HCT116 (cell line): ENCODE data around the gene CELF1.

Source experiments
- EZH2 ChIP-seq: fragments of 200-600 bp; sonication (generic); IDR thresholded peaks from 2 replicates; pipeline ENCODE4 v1.6.1; 2017; ENCODE audit warnings: antibody characterized with exemption, mixed run types
- POLR2A ChIP-seq: IDR thresholded peaks from 2 replicates; pipeline ENCODE4 v1.7.0; 2011; ENCODE audit warnings: borderline replicate concordance; ENCODE audit not compliant: insufficient read depth, insufficient read length; ENCODE audit errors: extremely low read depth
- POLR2AphosphoS5 ChIP-seq: IDR thresholded peaks from 2 replicates; pipeline ENCODE4 v1.6.1; 2011; ENCODE audit warnings: mild to moderate bottlenecking, low read depth, low read length, moderate library complexity
- TF ChIP-seq, protein P1 (sequence below), 3 experiments: fragments of 200-600 bp in 1 of 3; sonication (generic) in 1 of 3; IDR thresholded peaks in 2 of 3; conservative IDR thresholded peaks in 1 of 3; 2 replicates each; pipeline ENCODE4 v1.5.1; 2012 to 2017; ENCODE audit warnings: low read depth in 2 of 3, low read length in 2 of 3, antibody characterized with exemption in 1 of 3, borderline replicate concordance in 1 of 3, control low read depth in 1 of 3, mild to moderate bottlenecking in 1 of 3, mixed read lengths in 1 of 3, mixed run types in 1 of 3, moderate library complexity in 1 of 3; ENCODE audit not compliant: insufficient read depth in 1 of 3

DNA sequence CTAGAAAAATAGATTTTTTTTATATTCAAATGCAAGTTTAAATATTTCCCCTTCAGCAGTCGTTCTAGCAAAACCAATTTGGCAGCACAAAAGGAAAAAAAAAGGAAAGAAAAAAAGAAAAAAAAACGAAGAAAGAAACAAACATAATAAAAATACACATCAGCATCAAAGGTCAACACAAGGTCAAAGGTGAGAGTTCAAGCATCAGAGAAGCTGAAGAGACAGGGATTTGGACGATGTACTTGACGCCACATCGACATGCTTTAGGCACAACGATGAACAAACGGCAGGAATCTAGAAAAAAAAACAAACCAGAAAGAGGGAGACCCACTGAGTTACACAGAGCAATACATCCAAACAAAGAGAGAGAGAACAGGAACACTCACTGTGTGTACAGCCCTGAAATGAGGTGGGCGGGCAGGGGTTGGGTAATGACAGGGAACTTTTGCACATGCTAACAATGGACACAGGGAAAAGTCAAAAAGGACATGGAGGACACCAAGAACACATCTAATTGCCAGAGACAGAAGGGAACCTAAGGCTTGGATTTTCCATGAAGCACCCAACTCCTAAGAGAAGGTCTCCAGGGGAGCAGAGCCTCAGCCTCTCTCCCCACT is 84.2 kb downstream of the CELF1 start:
- TF ChIP-seq, protein P1, sequence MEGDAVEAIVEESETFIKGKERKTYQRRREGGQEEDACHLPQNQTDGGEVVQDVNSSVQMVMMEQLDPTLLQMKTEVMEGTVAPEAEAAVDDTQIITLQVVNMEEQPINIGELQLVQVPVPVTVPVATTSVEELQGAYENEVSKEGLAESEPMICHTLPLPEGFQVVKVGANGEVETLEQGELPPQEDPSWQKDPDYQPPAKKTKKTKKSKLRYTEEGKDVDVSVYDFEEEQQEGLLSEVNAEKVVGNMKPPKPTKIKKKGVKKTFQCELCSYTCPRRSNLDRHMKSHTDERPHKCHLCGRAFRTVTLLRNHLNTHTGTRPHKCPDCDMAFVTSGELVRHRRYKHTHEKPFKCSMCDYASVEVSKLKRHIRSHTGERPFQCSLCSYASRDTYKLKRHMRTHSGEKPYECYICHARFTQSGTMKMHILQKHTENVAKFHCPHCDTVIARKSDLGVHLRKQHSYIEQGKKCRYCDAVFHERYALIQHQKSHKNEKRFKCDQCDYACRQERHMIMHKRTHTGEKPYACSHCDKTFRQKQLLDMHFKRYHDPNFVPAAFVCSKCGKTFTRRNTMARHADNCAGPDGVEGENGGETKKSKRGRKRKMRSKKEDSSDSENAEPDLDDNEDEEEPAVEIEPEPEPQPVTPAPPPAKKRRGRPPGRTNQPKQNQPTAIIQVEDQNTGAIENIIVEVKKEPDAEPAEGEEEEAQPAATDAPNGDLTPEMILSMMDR (IDR thresholded peaks at IDR 0.05 in 2 of 3, conservative IDR thresholded peaks at IDR 0.05 in 1 of 3; ENCODE audit: borderline replicate concordance in 1 of 3, insufficient read depth in 1 of 3, low read depth in 2 of 3, low read length in 2 of 3), result no peak
- TF ChIP-seq EZH2 (no peak), POLR2AphosphoS5 (no peak), POLR2A (no peak)
